ENCODE results near the gene DPP8.

DPP8 gene

GRCh38 chr15:65541231-65541820, 23.8 kb upstream of the DPP8 start:
- H3K27ac Mint-ChIP-seq (ENCODE audit: low read depth): no peak overlapping the region

GRCh38 chr15:65540314-65540713, 22.8 kb upstream of the DPP8 start:
- Mint-ChIP-seq H3K9me3 (no peaks in the 10 kb centered on the region), H3K4me3 (no peak overlapping the region), H3K27ac (ENCODE audit: low read depth) (peak overlapping the region; percentile 2), H3K4me1 (peaks cover 28% of the 10 kb centered on the region), H3K27me3 (no peaks in the 10 kb centered on the region), H3K36me3 (ENCODE audit: insufficient read depth) (peaks cover 7% of the 10 kb centered on the region)
- no peak for ATAC-seq (replicated peaks; ENCODE audit: extremely low read depth, poor library complexity, severe bottlenecking)
- DNase-seq (ENCODE audit: low spot score in 2 of 2): no peak

More at GRCh38 chr15:65541231-65541820, 23.8 kb upstream of the DPP8 start:
- H3K4me3 Mint-ChIP-seq: no peak overlapping the region
- no peaks in the 10 kb centered on the region for H3K27me3 Mint-ChIP-seq
- H3K36me3 Mint-ChIP-seq (ENCODE audit: insufficient read depth): peaks cover 7% of the 10 kb centered on the region
- ATAC-seq (replicated peaks; ENCODE audit: extremely low read depth, poor library complexity, severe bottlenecking) (no peak), DNase-seq (ENCODE audit: low spot score in 2 of 2) (no peak)
- no peaks in the 10 kb centered on the region for H3K9me3 Mint-ChIP-seq
- H3K4me1 Mint-ChIP-seq: peaks cover 24% of the 10 kb centered on the region

- ATAC-seq (replicated peaks; ENCODE audit: extremely low read depth, poor library complexity, severe bottlenecking): no peak
- no peak overlapping the region for H3K27ac Mint-ChIP-seq (ENCODE audit: low read depth)
- H3K9me3 Mint-ChIP-seq: no peaks in the 10 kb centered on the region
- no peak overlapping the region for H3K4me3 Mint-ChIP-seq
- no peak for DNase-seq (ENCODE audit: low spot score in 2 of 2)
- peaks cover 46% of the 10 kb centered on the region for H3K4me1 Mint-ChIP-seq
- peaks cover 6% of the 10 kb centered on the region for H3K36me3 Mint-ChIP-seq (ENCODE audit: insufficient read depth)
- no peaks in the 10 kb centered on the region for H3K27me3 Mint-ChIP-seq
Observed at GRCh38 chr15:65535192-65535591, 17.7 kb upstream of the DPP8 start.

- no peaks in the 10 kb centered on the region for H3K27me3 Mint-ChIP-seq
- ATAC-seq (replicated peaks; ENCODE audit: extremely low read depth, poor library complexity, severe bottlenecking) (no peak), DNase-seq (ENCODE audit: low spot score in 2 of 2) (no peak)
- no peak overlapping the region for H3K4me3 Mint-ChIP-seq
- H3K36me3 Mint-ChIP-seq (ENCODE audit: insufficient read depth): peaks cover 6% of the 10 kb centered on the region
- H3K4me1 Mint-ChIP-seq: peaks cover 49% of the 10 kb centered on the region
- H3K9me3 Mint-ChIP-seq: no peaks in the 10 kb centered on the region
- H3K27ac Mint-ChIP-seq (ENCODE audit: low read depth): no peak overlapping the region
Observed at GRCh38 chr15:65533057-65533756, 15.7 kb upstream of the DPP8 start.

GRCh38 chr15:65532738-65533051, 15.2 kb upstream of the DPP8 start:
- Mint-ChIP-seq H3K36me3 (ENCODE audit: insufficient read depth) (peaks cover 4% of the 10 kb centered on the region), H3K9me3 (no peaks in the 10 kb centered on the region), H3K4me3 (no peak overlapping the region), H3K27ac (ENCODE audit: low read depth) (no peak overlapping the region), H3K27me3 (no peaks in the 10 kb centered on the region), H3K4me1 (peaks cover 45% of the 10 kb centered on the region)
- ATAC-seq (replicated peaks; ENCODE audit: extremely low read depth, poor library complexity, severe bottlenecking): no peak
- DNase-seq (ENCODE audit: low spot score in 2 of 2): no peak

GRCh38 chr15:65530318-65531111, 13.0 kb upstream of the DPP8 start, which contains the start of gene HACD3:
HACD3 (plus strand) TSS chr15:65530463; CDS start chr15:65530632, 169 bp downstream.
- peak; percentile 74 to 76 for DNase-seq (ENCODE audit: low spot score in 2 of 2)
- Mint-ChIP-seq H3K4me3 (peak within 1 kb of the TSS; percentile 74), H3K27me3 (no peaks in the 10 kb centered on the region), H3K27ac (ENCODE audit: low read depth) (peak within 1 kb of the TSS; percentile 78), H3K36me3 (ENCODE audit: insufficient read depth) (peaks cover 4% of the 10 kb centered on the region), H3K4me1 (peaks cover 39% of the 10 kb centered on the region), H3K9me3 (no peaks in the 10 kb centered on the region)
- ATAC-seq (replicated peaks; ENCODE audit: extremely low read depth, poor library complexity, severe bottlenecking): peak; percentile 93

GRCh38 chr15:65529762-65530317, 12.4 kb upstream of the DPP8 start:
- peak overlapping the region; percentile 56 for H3K27ac Mint-ChIP-seq (ENCODE audit: low read depth)
- no peak for ATAC-seq (replicated peaks; ENCODE audit: extremely low read depth, poor library complexity, severe bottlenecking)
- peaks cover 34% of the 10 kb centered on the region for H3K4me1 Mint-ChIP-seq

GRCh38 chr15:65528461-65529060, 11.1 kb upstream of the DPP8 start:
- Mint-ChIP-seq H3K27me3 (no peaks in the 10 kb centered on the region), H3K4me3 (no peak overlapping the region), H3K27ac (ENCODE audit: low read depth) (no peak overlapping the region)

More at GRCh38 chr15:65529762-65530317, 12.4 kb upstream of the DPP8 start:
- no peak for DNase-seq (ENCODE audit: low spot score in 2 of 2)
- H3K27me3 Mint-ChIP-seq: no peaks in the 10 kb centered on the region
- no peaks in the 10 kb centered on the region for H3K9me3 Mint-ChIP-seq
- H3K4me3 Mint-ChIP-seq: peak overlapping the region; percentile 74
- H3K36me3 Mint-ChIP-seq (ENCODE audit: insufficient read depth): peaks cover 4% of the 10 kb centered on the region

GRCh38 chr15:65525622-65526021, 8.1 kb upstream of the DPP8 start:
- DNase-seq (ENCODE audit: low spot score in 2 of 2): no peak
- H3K27ac Mint-ChIP-seq (ENCODE audit: low read depth): no peak overlapping the region
- H3K36me3 Mint-ChIP-seq (ENCODE audit: insufficient read depth): peaks cover 4% of the 10 kb centered on the region
- ATAC-seq (replicated peaks; ENCODE audit: extremely low read depth, poor library complexity, severe bottlenecking): no peak
- H3K4me3 Mint-ChIP-seq: no peak overlapping the region
- no peaks in the 10 kb centered on the region for H3K9me3 Mint-ChIP-seq
- no peaks in the 10 kb centered on the region for H3K27me3 Mint-ChIP-seq
- H3K4me1 Mint-ChIP-seq: peaks cover 6% of the 10 kb centered on the region

More at GRCh38 chr15:65528461-65529060, 11.1 kb upstream of the DPP8 start:
- Mint-ChIP-seq H3K36me3 (ENCODE audit: insufficient read depth) (peaks cover 4% of the 10 kb centered on the region), H3K9me3 (no peaks in the 10 kb centered on the region), H3K4me1 (peaks cover 24% of the 10 kb centered on the region)
- no peak for DNase-seq (ENCODE audit: low spot score in 2 of 2)
- no peak for ATAC-seq (replicated peaks; ENCODE audit: extremely low read depth, poor library complexity, severe bottlenecking)

- Mint-ChIP-seq H3K27me3 (no peaks in the 10 kb centered on the region), H3K9me3 (no peaks in the 10 kb centered on the region), H3K4me3 (no peak overlapping the region), H3K4me1 (no peaks in the 10 kb centered on the region), H3K36me3 (ENCODE audit: insufficient read depth) (no peaks in the 10 kb centered on the region), H3K27ac (ENCODE audit: low read depth) (no peak overlapping the region)
- DNase-seq (ENCODE audit: low spot score in 2 of 2) (no peak), ATAC-seq (replicated peaks; ENCODE audit: extremely low read depth, poor library complexity, severe bottlenecking) (no peak)
Observed at GRCh38 chr15:65524226-65524625, 6.7 kb upstream of the DPP8 start.

- ATAC-seq (replicated peaks; ENCODE audit: extremely low read depth, poor library complexity, severe bottlenecking): no peak
- Mint-ChIP-seq H3K27me3 (no peaks in the 10 kb centered on the region), H3K4me3 (no peak overlapping the region)
Observed at GRCh38 chr15:65521350-65521749, 3.9 kb upstream of the DPP8 start.

GRCh38 chr15:65518633-65519285, 1.3 kb upstream of the DPP8 start:
- Mint-ChIP-seq H3K9me3 (no peaks in the 10 kb centered on the region), H3K27ac (ENCODE audit: low read depth) (no peak overlapping the region), H3K4me1 (peaks cover 20% of the 10 kb centered on the region), H3K36me3 (ENCODE audit: insufficient read depth) (peaks cover 8% of the 10 kb centered on the region), H3K4me3 (no peak overlapping the region), H3K27me3 (no peaks in the 10 kb centered on the region)
- DNase-seq (ENCODE audit: low spot score in 2 of 2) (no peak), ATAC-seq (replicated peaks; ENCODE audit: extremely low read depth, poor library complexity, severe bottlenecking) (no peak)

More at GRCh38 chr15:65521350-65521749, 3.9 kb upstream of the DPP8 start:
- H3K9me3 Mint-ChIP-seq: no peaks in the 10 kb centered on the region
- H3K27ac Mint-ChIP-seq (ENCODE audit: low read depth): no peak overlapping the region
- no peak for DNase-seq (ENCODE audit: low spot score in 2 of 2)
- peaks cover 3% of the 10 kb centered on the region for H3K36me3 Mint-ChIP-seq (ENCODE audit: insufficient read depth)
- peaks cover 12% of the 10 kb centered on the region for H3K4me1 Mint-ChIP-seq

Measured in central memory CD8-positive, alpha-beta T cell (primary cell).